GM12891 (cell line): Measurements from ENCODE around the gene PTPN4.

ENCODE experiments used
- POLR2A ChIP-seq: IDR thresholded peaks from 2 replicates; pipeline ENCODE4 v1.6.1; 2011; ENCODE audit warnings: low read depth, low read length, control low read depth
- POLR2AphosphoS5 ChIP-seq: IDR thresholded peaks from 2 replicates; pipeline ENCODE4 v1.6.1; 2011; ENCODE audit warnings: low read depth, low read length, control low read depth
- SPI1 ChIP-seq: IDR thresholded peaks from 2 replicates; pipeline ENCODE4 v1.6.1; 2011; ENCODE audit warnings: low read depth, low read length, control low read depth
- TAF1 ChIP-seq: IDR thresholded peaks from 2 replicates; pipeline ENCODE4 v1.6.1; 2011; ENCODE audit warnings: low read depth, low read length, control low read depth

DNA sequence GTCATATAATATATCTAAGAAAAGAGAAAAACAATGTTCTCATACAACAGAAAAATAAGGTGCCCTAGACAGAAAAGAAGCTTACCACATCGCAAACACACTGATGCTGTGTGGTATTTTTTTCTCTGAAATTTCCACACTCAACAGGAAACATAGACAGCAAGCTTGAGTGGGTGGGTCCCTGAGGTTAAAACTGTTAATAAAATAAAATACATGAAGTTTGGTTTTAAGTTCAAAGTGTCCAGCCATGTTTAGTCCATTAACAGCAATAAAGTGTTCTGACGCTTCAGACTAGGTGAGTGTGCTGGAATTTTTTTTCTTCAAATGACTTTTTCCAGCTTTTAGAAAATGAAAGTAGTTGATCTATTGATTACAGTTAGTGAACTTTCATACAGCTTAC, 169.8 kb downstream of the PTPN4 start:
- no peak for TF ChIP-seq SPI1
- no peak for TF ChIP-seq TAF1
- TF ChIP-seq POLR2A: no peak
- TF ChIP-seq POLR2AphosphoS5: no peak
